GM21528 (cell line): ENCODE results near the gene PLSCR1.
"Not testable (repeated sequence)": the region's sequence is repeated elsewhere in the genome, so short reads cannot be mapped to it uniquely, and the experiment has no call there.

Experiments
- ATAC-seq: cut with Tn5 transposase; IDR thresholded peaks from one replicate; pipeline ENCODE4 v1.9.1; 2021; ENCODE audit warnings: mild to moderate bottlenecking, moderate library complexity; ENCODE audit not compliant: unreplicated experiment, low FRiP score

Gene PLSCR1

DNA sequence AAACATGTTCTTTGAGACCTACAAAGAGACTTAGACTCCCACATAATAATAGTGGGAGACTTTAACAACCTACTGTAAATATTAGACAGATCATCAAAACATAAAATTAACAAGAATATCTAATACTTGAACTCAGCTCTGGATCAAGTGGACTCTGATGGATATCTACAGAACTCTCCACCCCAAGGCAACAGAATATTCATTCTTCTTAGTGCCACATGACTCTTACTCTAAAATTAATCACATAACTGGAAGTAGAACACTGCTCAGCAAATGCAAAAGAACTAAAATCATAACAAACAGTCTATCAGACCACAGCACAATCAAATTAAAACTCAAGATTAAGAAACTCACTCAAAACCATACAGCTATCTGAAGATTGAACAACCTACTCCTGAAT, 59.1 kb downstream of the PLSCR1 start:
- no peak for ATAC-seq

DNA sequence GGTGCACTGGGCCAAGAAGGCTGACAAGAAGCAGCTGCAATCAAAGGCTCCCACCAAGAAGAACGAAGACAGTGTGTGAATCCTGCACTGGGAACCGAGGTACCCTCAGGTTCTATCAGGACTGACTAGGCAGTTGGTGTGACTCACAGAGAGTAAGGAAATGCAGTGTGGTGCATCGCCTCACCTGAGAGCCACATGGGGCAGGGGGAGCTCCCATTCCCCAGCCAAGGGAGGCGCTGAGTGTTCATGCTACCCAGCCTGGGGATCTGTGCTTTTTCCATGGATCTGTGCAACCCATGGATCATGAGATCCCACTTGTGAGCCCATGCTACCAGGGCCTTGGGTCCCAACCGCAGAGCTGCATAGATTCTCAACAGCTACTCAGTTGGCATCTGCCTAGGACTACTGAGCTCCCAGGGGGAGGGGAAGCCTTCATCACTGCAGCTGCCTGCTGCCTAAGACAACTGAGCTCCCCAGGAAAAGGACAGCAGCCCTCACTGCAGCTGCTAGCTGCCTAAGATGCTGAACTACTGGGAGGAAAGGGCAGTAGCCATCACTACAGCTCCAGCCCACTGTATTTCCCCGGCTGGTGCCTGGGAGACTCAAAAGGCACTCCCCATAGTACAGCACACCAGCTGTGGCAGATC, 68.2 kb downstream of the PLSCR1 start:
- ATAC-seq: no peak

GRCh38 chr3:146474976-146475375, 69.4 kb downstream of the PLSCR1 start:
- ATAC-seq: not testable (repeated sequence)

DNA sequence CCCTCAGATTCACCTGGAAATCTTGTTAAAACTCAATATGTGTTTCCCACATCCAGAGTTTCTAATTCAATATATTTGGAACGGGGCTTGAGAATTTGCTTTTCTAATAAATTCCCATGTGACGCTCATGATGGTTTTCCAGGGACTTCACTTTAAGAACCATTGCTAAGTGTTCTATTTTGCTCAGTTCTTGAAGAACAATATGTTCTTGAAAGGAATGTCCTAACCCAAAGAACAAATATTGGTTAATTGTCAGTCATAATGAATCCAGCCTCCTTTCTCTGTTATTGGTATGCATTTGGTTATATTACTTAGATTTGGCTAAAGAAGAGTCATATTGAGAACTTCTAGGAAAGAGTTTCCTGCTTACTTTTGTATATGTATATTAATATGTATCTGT, 70.7 kb downstream of the PLSCR1 start:
- ATAC-seq: no peak

DNA sequence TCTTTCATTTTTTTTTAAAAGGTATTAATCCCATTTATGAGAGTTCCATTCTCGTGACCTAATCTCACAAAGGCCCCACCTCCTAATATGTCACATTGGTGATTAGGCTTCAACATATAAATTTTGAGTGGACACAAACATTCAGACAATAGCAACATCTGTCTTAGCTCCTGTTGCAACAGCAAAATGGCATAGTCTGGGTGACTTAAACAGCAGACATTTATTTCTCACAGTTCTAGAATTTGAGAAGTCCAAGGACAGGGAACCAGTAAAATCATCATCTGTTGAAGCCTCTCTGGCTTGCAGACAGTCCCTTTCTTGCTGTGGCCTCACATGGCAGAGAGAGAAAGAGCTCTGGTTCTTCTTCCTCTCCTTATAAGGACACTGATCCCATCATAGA, 71.8 kb downstream of the PLSCR1 start:
- no peak for ATAC-seq

DNA sequence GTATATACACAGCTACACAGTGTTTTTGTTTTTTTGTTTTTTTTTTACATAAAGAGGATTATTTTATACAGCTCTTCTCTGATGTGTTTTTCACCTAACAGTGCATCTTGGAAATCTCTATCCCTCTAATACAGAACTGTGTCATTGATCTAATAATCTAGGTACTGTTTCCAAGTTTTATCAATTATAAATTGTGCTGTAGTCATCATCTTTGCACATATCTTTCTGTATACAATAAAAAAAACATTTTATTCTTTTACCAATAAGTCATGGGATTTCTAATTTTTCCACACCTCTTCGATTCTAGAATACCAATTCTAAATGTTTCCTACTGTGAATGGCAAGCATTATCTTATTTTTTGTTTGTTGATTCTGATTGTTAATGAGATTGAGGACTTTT, 73.4 kb downstream of the PLSCR1 start:
- no peak for ATAC-seq

DNA sequence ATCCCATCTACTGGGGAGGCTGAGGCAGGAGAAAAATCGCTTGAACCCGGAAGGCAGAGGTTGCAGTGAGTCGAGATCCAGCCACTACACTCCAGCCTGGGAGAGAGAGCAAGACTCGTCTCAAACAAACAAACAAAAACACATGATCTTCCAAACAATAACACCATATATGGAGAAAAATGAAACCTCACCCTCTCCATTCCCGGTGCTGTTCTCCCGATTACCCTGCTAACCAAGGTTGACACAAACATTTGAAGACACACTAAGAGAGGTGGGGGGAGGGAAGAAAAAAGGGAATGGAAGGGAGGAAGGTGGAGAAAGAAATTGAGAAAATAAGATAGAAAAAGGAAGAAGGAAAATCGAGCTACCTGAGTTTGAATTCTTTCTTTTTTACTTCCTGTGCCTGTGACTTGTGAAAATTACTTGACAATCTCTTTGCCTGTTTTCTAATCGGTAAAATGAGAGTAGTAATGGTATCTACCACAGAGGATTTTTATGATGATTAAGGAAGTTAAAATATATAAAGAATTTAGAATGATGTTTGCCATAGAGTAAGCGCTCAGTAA, 73.9 kb downstream of the PLSCR1 start:
- ATAC-seq: no peak

- peak; percentile 98 for ATAC-seq
Measured at GRCh38 chr3:146469150-146470017, 75.0 kb downstream of the PLSCR1 start, which contains the start of gene PLSCR2. Gene PLSCR2, minus strand, starts transcription at chr3:146469561. Its CDS starts 9,657 bp downstream, at chr3:146459904.

- ATAC-seq: no peak
Measured at GRCh38 chr3:146468671-146469149, 75.7 kb downstream of the PLSCR1 start.

- ATAC-seq: no peak
Measured at GRCh38 chr3:146468234-146468633, 76.2 kb downstream of the PLSCR1 start.

- ATAC-seq: no peak
Measured at GRCh38 chr3:146466604-146467003, 77.8 kb downstream of the PLSCR1 start.

- ATAC-seq: no peak
Measured at GRCh38 chr3:146465693-146466465, 78.5 kb downstream of the PLSCR1 start.
